Mesenchymal stem cell (in vitro differentiated cells and primary cell): ENCODE measurements around the gene C10orf71.

Experiments
- DNase-seq: peaks from one replicate; pipeline ENCODE4 v3.0.0-alpha.2; 2013
- H2AFZ ChIP-seq: one replicate; pipeline ENCODE4 v1.6.1; 2013; ENCODE audit warnings: low read depth, mild to moderate bottlenecking, control low read depth, inconsistent platforms, low read length, moderate library complexity
- H2AK5ac ChIP-seq: 2 replicates; pipeline ENCODE4 v1.6.1; 2013; ENCODE audit warnings: low read length, moderate library complexity, mild to moderate bottlenecking, inconsistent platforms; ENCODE audit not compliant: severe bottlenecking
- H2BK120ac ChIP-seq: one replicate; pipeline ENCODE4 v1.6.1; 2013; ENCODE audit warnings: low read depth, mild to moderate bottlenecking, inconsistent platforms, low read length, moderate library complexity
- H2BK12ac ChIP-seq, 2 experiments: one replicate each; pipeline ENCODE4 v1.6.1; 2013; ENCODE audit warnings: inconsistent platforms in 2 of 2, low read length in 2 of 2, mild to moderate bottlenecking in 2 of 2, moderate library complexity in 2 of 2, control low read depth in 1 of 2
- H2BK15ac ChIP-seq: one replicate; pipeline ENCODE4 v1.6.1; 2013; ENCODE audit warnings: mild to moderate bottlenecking, low read depth, inconsistent platforms; ENCODE audit not compliant: poor library complexity, severe bottlenecking
- H2BK5ac ChIP-seq: 2 replicates; pipeline ENCODE4 v1.6.1; 2013; ENCODE audit warnings: low read depth, mild to moderate bottlenecking, low read length, control low read depth, inconsistent platforms; ENCODE audit not compliant: poor library complexity, severe bottlenecking
- H3K14ac ChIP-seq, 2 experiments: one replicate each; pipeline ENCODE4 v1.6.1; 2013; ENCODE audit warnings: inconsistent platforms in 2 of 2, low read length in 2 of 2, control low read depth in 1 of 2, mild to moderate bottlenecking in 1 of 2, moderate library complexity in 1 of 2
- H3K18ac ChIP-seq, 2 experiments: one replicate each; pipeline ENCODE4 v1.6.1; 2013; ENCODE audit warnings: inconsistent platforms in 2 of 2, low read length in 2 of 2, control low read depth in 1 of 2, low read depth in 1 of 2, mild to moderate bottlenecking in 1 of 2
- H3K23ac ChIP-seq, 2 experiments: one replicate each; pipeline ENCODE4 v1.6.1; 2013; ENCODE audit warnings: inconsistent platforms in 2 of 2, low read length in 2 of 2, mild to moderate bottlenecking in 2 of 2, moderate library complexity in 2 of 2, control low read depth in 1 of 2
- H3K27ac ChIP-seq: 2 replicates; pipeline ENCODE4 v1.5.1; 2013; ENCODE audit warnings: mild to moderate bottlenecking, moderate library complexity, low read length, control low read depth, inconsistent platforms; ENCODE audit not compliant: poor library complexity, severe bottlenecking
- H3K27me3 ChIP-seq, 2 experiments: 2 replicates each; pipeline versions ENCODE4 v1.6.1 to v1.7.0; 2013; ENCODE audit warnings: low read length in 2 of 2, mild to moderate bottlenecking in 2 of 2, moderate library complexity in 2 of 2, control low read depth in 1 of 2, inconsistent platforms in 1 of 2; ENCODE audit not compliant: control insufficient read depth in 1 of 2, insufficient read depth in 1 of 2
- H3K36me3 ChIP-seq, 2 experiments: 2 replicates each; pipeline versions ENCODE4 v1.6.1 to v1.7.0; 2013; ENCODE audit warnings: low read length in 2 of 2, control low read depth in 1 of 2, inconsistent platforms in 1 of 2, low read depth in 1 of 2, mild to moderate bottlenecking in 1 of 2; ENCODE audit not compliant: insufficient read depth in 2 of 2, control insufficient read depth in 1 of 2
- H3K4ac ChIP-seq, 2 experiments: one replicate each; pipeline ENCODE4 v1.6.1; 2013; ENCODE audit warnings: inconsistent platforms in 2 of 2, low read length in 2 of 2, mild to moderate bottlenecking in 2 of 2, moderate library complexity in 2 of 2, control low read depth in 1 of 2, low read depth in 1 of 2
- H3K4me1 ChIP-seq: 2 replicates; pipeline ENCODE4 v1.6.1; 2013; ENCODE audit warnings: low read depth, low read length, control low read depth; ENCODE audit not compliant: control insufficient read depth, insufficient read depth
- H3K4me2 ChIP-seq: 2 replicates; pipeline ENCODE4 v1.6.1; 2013; ENCODE audit warnings: low read length, mild to moderate bottlenecking, inconsistent platforms; ENCODE audit not compliant: poor library complexity, severe bottlenecking
- H3K4me3 ChIP-seq, 2 experiments: 2 replicates each; pipeline versions ENCODE4 v1.5.1 to v1.7.0; 2013; ENCODE audit warnings: low read length in 2 of 2, mild to moderate bottlenecking in 2 of 2, control low read depth in 1 of 2, low read depth in 1 of 2; ENCODE audit not compliant: insufficient read depth in 1 of 2
- H3K79me1 ChIP-seq: replicated peaks from 2 replicates; pipeline ENCODE4 v1.6.1; 2013; ENCODE audit warnings: mild to moderate bottlenecking, control low read depth, low read length, inconsistent platforms; ENCODE audit not compliant: poor library complexity, severe bottlenecking
- H3K9ac ChIP-seq: 2 replicates; pipeline ENCODE4 v1.7.0; 2013; ENCODE audit warnings: mild to moderate bottlenecking, low read length, moderate library complexity
- H3K9me3 ChIP-seq: 2 replicates; pipeline ENCODE4 v1.7.0; 2013; ENCODE audit warnings: mild to moderate bottlenecking, low read length; ENCODE audit not compliant: control insufficient read depth
- H4K8ac ChIP-seq: one replicate; pipeline ENCODE4 v1.6.1; 2013; ENCODE audit warnings: inconsistent platforms, mild to moderate bottlenecking, low read length, moderate library complexity
- H4K91ac ChIP-seq: one replicate; pipeline ENCODE4 v1.6.1; 2013; ENCODE audit warnings: mild to moderate bottlenecking, low read length, inconsistent platforms
- WGBS: methylation state at CpG from one replicate; pipeline ENCODE4 v1.1.7; 2013; ENCODE audit warnings: mixed read lengths; 5-methylcytosine and 5-hydroxymethylcytosine counted together

C10orf71 gene

DNA sequence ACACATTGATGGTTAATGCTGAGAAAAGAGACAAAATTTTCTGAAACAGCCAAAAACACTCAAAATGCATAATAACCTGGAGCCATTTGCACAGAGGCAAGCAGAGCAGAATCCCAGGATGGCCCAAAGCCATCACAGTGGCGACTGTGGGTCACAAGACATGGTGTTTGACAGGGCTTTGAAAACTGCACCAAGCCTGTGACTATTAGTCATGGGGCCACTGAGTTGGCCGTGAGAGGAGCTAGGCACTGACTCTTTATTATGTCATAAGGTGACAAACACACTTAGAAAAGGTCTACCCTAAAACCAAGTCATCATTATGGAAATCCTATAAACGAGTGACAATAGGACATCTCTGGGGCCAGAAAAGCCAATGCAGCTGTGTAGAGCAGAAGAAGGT is 73.0 kb downstream of the C10orf71 start:
- H3K4ac ChIP-seq: no peak overlapping the region
- no peak overlapping the region for H2AFZ ChIP-seq
- no peak overlapping the region for H2BK120ac ChIP-seq

DNA sequence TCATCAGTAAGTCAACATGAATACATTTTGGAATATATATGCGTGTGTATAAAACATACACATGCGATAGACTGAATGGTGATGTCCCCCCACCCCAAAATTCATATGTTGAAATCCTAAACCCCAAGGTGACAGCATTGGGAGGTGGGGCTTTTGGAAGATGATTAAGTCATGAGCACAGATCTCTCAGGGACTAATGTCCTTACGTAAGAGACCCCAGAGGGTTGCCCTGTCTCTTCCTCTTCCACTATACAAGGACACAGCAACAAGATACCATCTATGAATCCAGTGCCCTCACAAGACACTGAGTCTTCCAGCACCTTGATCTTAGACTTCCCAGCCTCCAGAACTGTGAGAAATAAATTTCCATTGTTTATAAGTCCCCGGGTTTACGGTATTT is 74.4 kb downstream of the C10orf71 start:
- 81% methylated on average over 1 of the region's 5 CpGs for WGBS
- H3K27ac ChIP-seq: no peak overlapping the region
- H4K91ac ChIP-seq: no peak overlapping the region

More for the DNA sequence above, 73.0 kb downstream of the C10orf71 start:
- DNase-seq: no peak
- Histone ChIP-seq H3K27ac (no peak overlapping the region), H2AK5ac (no peak overlapping the region), H3K27me3 (peaks cover 10 to 54% of the 10 kb centered on the region in 2 experiments), H3K4me2 (no peak overlapping the region), H3K18ac (no peak overlapping the region), H3K4me1 (peaks cover 3% of the 10 kb centered on the region), H3K36me3 (no peaks in the 10 kb centered on the region), H2BK12ac (no peak overlapping the region), H3K23ac (no peak overlapping the region), H4K8ac (no peak overlapping the region), H4K91ac (no peak overlapping the region), H2BK5ac (no peak overlapping the region), H3K9ac (no peak overlapping the region), H3K79me1 (no peaks in the 10 kb centered on the region), H2BK15ac (no peak overlapping the region), H3K14ac (no peak overlapping the region), H3K4me3 (no peak overlapping the region), H3K9me3 (no peaks in the 10 kb centered on the region)
- WGBS: 82% methylated on average over 1 of the region's 3 CpGs

DNA sequence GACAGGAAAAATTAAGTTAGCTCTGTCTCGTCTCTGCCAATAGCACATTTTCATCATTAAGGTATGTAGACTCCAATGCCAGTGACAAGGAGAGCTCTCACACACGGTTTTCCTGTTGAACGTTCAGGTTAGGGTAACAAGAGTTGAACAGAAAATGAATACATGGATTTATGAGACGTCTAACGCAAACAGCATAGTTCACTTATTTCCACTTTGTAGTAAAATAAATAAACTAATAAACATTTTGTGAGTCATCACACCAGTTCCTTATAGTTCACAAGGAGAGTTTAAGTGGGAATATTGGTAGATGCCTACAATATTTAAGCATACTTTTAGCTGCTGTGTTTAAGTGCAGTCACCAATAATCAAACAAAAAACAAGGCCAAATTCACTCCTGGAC is 75.8 kb downstream of the C10orf71 start:
- Histone ChIP-seq H2BK12ac (no peak overlapping the region), H2BK120ac (no peak overlapping the region), H2AK5ac (no peak overlapping the region), H2BK5ac (no peak overlapping the region), H4K8ac (no peak overlapping the region), H3K4ac (no peak overlapping the region), H3K9ac (no peak overlapping the region), H3K18ac (no peak overlapping the region), H3K4me3 (no peak overlapping the region), H4K91ac (no peak overlapping the region), H3K9me3 (no peaks in the 10 kb centered on the region), H3K27ac (no peak overlapping the region), H3K4me1 (peaks cover 2% of the 10 kb centered on the region), H3K36me3 (no peaks in the 10 kb centered on the region), H3K4me2 (no peak overlapping the region), H2AFZ (no peak overlapping the region), H3K23ac (no peak overlapping the region), H3K27me3 (peaks cover 9 to 59% of the 10 kb centered on the region in 2 experiments), H3K14ac (no peak overlapping the region), H2BK15ac (no peak overlapping the region), H3K79me1 (no peaks in the 10 kb centered on the region)
- DNase-seq: no peak
- 79% methylated on average over 1 of the region's 5 CpGs for whole genome bisulfite sequencing

More for the DNA sequence above, 74.4 kb downstream of the C10orf71 start:
- Histone ChIP-seq H4K8ac (no peak overlapping the region), H3K4ac (no peak overlapping the region), H3K9me3 (no peaks in the 10 kb centered on the region), H3K23ac (no peak overlapping the region), H3K27me3 (peaks cover 9 to 52% of the 10 kb centered on the region in 2 experiments), H2AFZ (no peak overlapping the region), H2BK5ac (no peak overlapping the region), H3K36me3 (no peaks in the 10 kb centered on the region), H3K9ac (no peak overlapping the region), H3K4me1 (peaks cover 3% of the 10 kb centered on the region), H3K18ac (no peak overlapping the region), H3K79me1 (no peaks in the 10 kb centered on the region), H2BK120ac (no peak overlapping the region), H2BK15ac (no peak overlapping the region), H2AK5ac (no peak overlapping the region), H2BK12ac (no peak overlapping the region), H3K14ac (no peak overlapping the region), H3K4me2 (no peak overlapping the region), H3K4me3 (no peak overlapping the region)
- DNase-seq: no peak

DNA sequence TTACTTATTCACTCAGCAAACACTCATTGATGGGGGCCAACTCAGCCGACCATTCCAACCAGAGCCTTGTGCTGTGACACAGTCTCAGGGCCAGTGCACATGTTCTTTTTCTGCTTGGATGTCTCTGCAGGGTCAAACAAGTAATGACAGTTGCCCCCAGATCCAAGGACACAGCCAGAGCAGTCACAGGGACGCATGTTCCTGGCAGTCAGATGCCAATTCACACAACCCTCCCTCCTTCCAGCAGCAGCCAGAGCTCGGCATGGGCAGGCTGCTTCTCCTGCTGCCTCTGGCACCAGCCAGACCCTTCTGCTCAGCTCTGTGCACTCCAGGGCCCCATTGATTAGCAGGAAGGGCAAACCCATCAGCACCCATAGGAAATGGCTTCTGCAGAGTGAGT is 76.6 kb downstream of the C10orf71 start:
- H3K4me2 ChIP-seq: no peak overlapping the region
- no peaks in the 10 kb centered on the region for H3K4me1 ChIP-seq
- H3K18ac ChIP-seq: no peak overlapping the region
- H3K27ac ChIP-seq: no peak overlapping the region
- no peak overlapping the region for H3K23ac ChIP-seq
- no peak overlapping the region for H2BK5ac ChIP-seq
- no peak overlapping the region for H3K4me3 ChIP-seq
- no peaks in the 10 kb centered on the region for H3K79me1 ChIP-seq
- no peaks in the 10 kb centered on the region for H3K9me3 ChIP-seq
- no peak overlapping the region for H2BK120ac ChIP-seq
- no peak overlapping the region for H2BK15ac ChIP-seq
- no peak overlapping the region for H2AK5ac ChIP-seq
- WGBS: 65% methylated on average over 3 of the region's 3 CpGs
- H2AFZ ChIP-seq: no peak overlapping the region
- H3K14ac ChIP-seq: no peak overlapping the region
- no peak overlapping the region for H2BK12ac ChIP-seq
- no peak overlapping the region for H4K91ac ChIP-seq
- no peaks in the 10 kb centered on the region for H3K36me3 ChIP-seq
- H3K27me3 ChIP-seq: peaks cover 9 to 65% of the 10 kb centered on the region in 2 experiments
- no peak overlapping the region for H3K4ac ChIP-seq
- H3K9ac ChIP-seq: no peak overlapping the region
- no peak for DNase-seq
- H4K8ac ChIP-seq: no peak overlapping the region
